Central memory CD8-positive, alpha-beta T cell (primary cell): ENCODE measurements around the gene ST8SIA5.

Experiments used
- ATAC-seq: fragments of 150-1000 bp; cut with Tn5 transposase; replicated peaks from 2 replicates; pipeline ENCODE4 v1.10.0; 2022; ENCODE audit warnings: mild to moderate bottlenecking, moderate FRiP score, moderate number of reproducible peaks; ENCODE audit not compliant: poor library complexity, severe bottlenecking; ENCODE audit errors: extremely low read depth
- DNase-seq, 2 donors: peaks; one replicate each; pipeline ENCODE4 v3.0.0; 2021; ENCODE audit warnings: low spot score in 2 of 2
- H3K27ac Mint-ChIP-seq: one replicate; pipeline ENCODE4 v1.8.0; 2022; ENCODE audit warnings: low read depth, mild to moderate bottlenecking, moderate library complexity, mixed read lengths
- H3K27me3 Mint-ChIP-seq: one replicate; pipeline ENCODE4 v1.8.0; 2022; ENCODE audit warnings: mixed read lengths
- H3K36me3 Mint-ChIP-seq: one replicate; pipeline ENCODE4 v1.8.0; 2022; ENCODE audit warnings: mild to moderate bottlenecking, moderate library complexity, mixed read lengths; ENCODE audit not compliant: insufficient read depth
- H3K4me1 Mint-ChIP-seq: one replicate; pipeline ENCODE4 v1.8.0; 2022; ENCODE audit warnings: mixed read lengths
- H3K4me3 Mint-ChIP-seq: one replicate; pipeline ENCODE4 v1.8.0; 2022; ENCODE audit warnings: mild to moderate bottlenecking, moderate library complexity, mixed read lengths
- H3K9me3 Mint-ChIP-seq: one replicate; pipeline ENCODE4 v1.8.0; 2022; ENCODE audit warnings: mixed read lengths

ST8SIA5 gene

GRCh38 chr18:46761059-46761769 lies 4.4 kb upstream of the ST8SIA5 start:
- ATAC-seq (no peak), DNase-seq (no peak)
- H3K36me3 Mint-ChIP-seq, result no peaks in the 10 kb centered on the region
- H3K9me3 Mint-ChIP-seq, result no peaks in the 10 kb centered on the region
- no peak overlapping the region for H3K27ac Mint-ChIP-seq
- peaks cover 6% of the 10 kb centered on the region for H3K4me1 Mint-ChIP-seq
- H3K27me3 Mint-ChIP-seq, result peaks cover 75% of the 10 kb centered on the region
- no peak overlapping the region for H3K4me3 Mint-ChIP-seq

DNA sequence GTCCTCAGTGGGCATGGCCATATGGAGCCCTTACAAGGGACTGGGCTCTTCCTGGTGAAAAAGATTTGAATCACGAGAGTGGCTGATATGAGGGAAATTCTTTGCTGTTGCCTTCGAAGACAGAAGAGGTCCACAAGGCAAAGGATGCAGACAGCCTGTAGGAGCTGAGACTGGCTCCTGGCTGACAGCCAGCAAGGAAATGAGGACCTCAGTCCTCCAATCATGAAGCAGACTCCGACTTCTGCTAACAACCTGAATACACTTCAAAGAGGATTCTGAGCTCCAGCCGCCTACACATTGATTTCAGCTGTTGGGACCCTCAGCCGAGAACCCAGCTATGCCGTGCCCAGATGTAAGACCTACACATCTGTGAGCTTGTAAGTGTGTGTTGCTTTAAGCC lies 3.0 kb upstream of the ST8SIA5 start:
- H3K9me3 Mint-ChIP-seq, result no peaks in the 10 kb centered on the region
- peaks cover 6% of the 10 kb centered on the region for H3K4me1 Mint-ChIP-seq
- no peaks in the 10 kb centered on the region for H3K36me3 Mint-ChIP-seq
- no peak overlapping the region for H3K4me3 Mint-ChIP-seq
- H3K27ac Mint-ChIP-seq, result no peak overlapping the region
- H3K27me3 Mint-ChIP-seq, result peaks cover 87% of the 10 kb centered on the region
- DNase-seq, result no peak
- no peak for ATAC-seq

DNA sequence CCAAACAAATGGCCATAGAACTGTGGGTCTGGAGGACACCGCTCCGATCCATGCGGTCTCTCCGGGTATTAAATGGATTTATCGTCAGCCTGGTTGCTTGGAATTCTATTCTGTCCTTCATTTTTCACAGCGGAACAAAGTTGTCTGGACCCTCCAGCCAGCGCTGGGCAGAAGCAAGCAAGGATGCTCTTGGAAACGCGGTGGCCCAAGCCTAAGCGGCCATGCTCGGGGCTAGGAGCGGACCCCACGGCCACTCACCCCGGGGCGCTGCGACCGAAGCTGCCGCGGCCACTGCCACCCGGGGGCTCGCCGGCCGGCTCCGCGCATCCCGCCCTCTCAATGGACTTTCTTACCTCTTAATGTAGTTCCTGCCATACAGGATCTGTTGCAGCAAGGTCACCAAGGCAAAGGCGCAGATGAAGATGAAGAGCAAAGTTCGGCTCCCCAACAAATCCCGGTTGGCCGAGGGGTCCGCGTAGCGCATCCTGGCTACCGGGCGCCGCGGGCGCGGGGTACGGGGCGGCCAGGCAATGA lies 761 bp downstream of the ST8SIA5 start:
- no peaks in the 10 kb centered on the region for H3K9me3 Mint-ChIP-seq
- H3K27ac Mint-ChIP-seq, result no peak overlapping the region
- DNase-seq (no peak), ATAC-seq (no peak)
- H3K4me1 Mint-ChIP-seq, result peaks cover 11% of the 10 kb centered on the region
- H3K36me3 Mint-ChIP-seq, result no peaks in the 10 kb centered on the region
- peaks cover 87% of the 10 kb centered on the region for H3K27me3 Mint-ChIP-seq
- H3K4me3 Mint-ChIP-seq, result peak overlapping the region; percentile 18

GRCh38 chr18:46755315-46756024 lies 1.4 kb downstream of the ST8SIA5 start:
- DNase-seq, result no peak
- Mint-ChIP-seq H3K4me3 (peak overlapping the region; percentile 18), H3K4me1 (peaks cover 11% of the 10 kb centered on the region), H3K27ac (no peak overlapping the region), H3K27me3 (peaks cover 81% of the 10 kb centered on the region), H3K9me3 (no peaks in the 10 kb centered on the region), H3K36me3 (no peaks in the 10 kb centered on the region)
- ATAC-seq, result no peak

DNA sequence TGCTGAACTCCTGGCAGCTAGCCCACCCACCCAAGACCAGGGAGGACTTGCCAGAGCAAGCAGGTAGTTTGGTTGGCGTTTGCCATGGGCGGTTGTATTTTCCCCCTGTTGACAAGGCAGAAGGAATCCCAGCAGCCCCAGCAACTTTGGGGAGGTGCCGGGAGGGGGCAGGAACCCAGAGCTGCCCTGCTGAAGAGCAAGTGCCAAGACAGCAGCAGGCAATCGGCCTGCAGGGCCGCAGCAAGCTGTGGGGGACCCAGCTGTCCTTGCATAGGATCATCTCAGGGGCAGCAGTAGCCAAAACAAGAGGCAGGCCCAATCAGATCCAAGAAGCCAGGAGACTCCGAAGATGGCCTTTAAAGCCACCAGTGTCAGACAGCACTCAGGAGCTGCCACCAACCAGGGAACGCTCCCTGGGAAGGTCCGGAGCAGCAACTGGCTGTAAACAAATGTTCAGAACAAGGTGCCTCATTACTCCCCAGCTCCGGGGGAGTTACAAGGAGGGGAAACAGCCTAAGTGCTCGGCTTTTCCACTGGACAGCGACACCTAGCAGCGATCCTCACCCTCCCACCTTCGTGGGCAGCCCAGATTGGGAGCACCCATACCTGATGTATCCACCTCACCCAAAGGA lies 2.1 kb downstream of the ST8SIA5 start:
- Mint-ChIP-seq H3K9me3 (no peaks in the 10 kb centered on the region), H3K36me3 (no peaks in the 10 kb centered on the region), H3K4me1 (peaks cover 11% of the 10 kb centered on the region), H3K27ac (no peak overlapping the region), H3K27me3 (peaks cover 74% of the 10 kb centered on the region), H3K4me3 (no peak overlapping the region)
- DNase-seq (no peak), ATAC-seq (no peak)

DNA sequence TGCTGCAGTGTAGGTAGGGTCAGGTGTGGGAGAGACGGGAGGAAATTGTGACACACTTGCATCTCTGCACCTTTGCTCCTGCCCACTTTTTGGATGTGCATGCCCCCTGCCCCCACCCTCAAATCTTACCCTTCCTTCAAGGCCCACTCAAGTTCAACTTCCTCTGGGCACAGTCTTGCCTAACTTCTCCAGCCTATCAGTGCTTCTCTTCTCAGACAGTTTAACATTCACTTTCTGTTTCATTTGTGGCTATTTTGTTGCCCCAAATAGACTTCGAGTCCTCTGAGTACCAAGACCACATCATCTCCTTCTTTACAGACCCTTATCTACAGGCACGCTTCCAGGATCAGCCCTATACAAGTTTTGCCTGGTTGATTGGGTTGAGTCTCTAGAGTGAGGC lies 2.7 kb downstream of the ST8SIA5 start:
- peaks cover 68% of the 10 kb centered on the region for H3K27me3 Mint-ChIP-seq
- ATAC-seq (no peak), DNase-seq (no peak)
- H3K4me1 Mint-ChIP-seq, result peaks cover 11% of the 10 kb centered on the region
- no peak overlapping the region for H3K27ac Mint-ChIP-seq
- H3K9me3 Mint-ChIP-seq, result no peaks in the 10 kb centered on the region
- H3K4me3 Mint-ChIP-seq, result no peak overlapping the region
- no peaks in the 10 kb centered on the region for H3K36me3 Mint-ChIP-seq

DNA sequence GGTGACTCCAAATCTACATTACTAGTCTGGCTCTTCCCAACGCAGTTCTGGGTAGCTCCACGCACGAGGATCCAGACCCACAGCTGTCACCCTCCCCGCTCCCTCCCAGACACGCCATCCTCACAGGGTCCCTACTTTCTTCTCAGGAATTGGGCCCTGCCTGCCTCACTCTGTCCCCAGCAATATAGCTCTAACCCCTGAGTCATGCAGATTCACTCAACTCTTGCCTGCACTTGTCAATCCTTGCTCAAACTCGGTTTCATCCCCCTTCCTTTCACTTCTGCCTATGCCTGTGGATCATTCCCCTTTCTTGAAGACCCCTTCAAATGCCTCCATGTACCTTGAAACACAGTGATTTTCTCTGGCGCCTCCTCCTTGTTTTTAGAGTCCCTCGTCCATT lies 5.0 kb downstream of the ST8SIA5 start:
- no peak for ATAC-seq
- Mint-ChIP-seq H3K4me3 (no peak overlapping the region), H3K36me3 (no peaks in the 10 kb centered on the region), H3K9me3 (no peaks in the 10 kb centered on the region), H3K27ac (no peak overlapping the region), H3K4me1 (peaks cover 5% of the 10 kb centered on the region), H3K27me3 (peaks cover 48% of the 10 kb centered on the region)
- DNase-seq, result no peak

- DNase-seq (no peak), ATAC-seq (no peak)
- Mint-ChIP-seq H3K27ac (no peak overlapping the region), H3K4me3 (no peak overlapping the region), H3K9me3 (no peaks in the 10 kb centered on the region), H3K4me1 (peaks cover 5% of the 10 kb centered on the region), H3K36me3 (no peaks in the 10 kb centered on the region), H3K27me3 (peaks cover 41% of the 10 kb centered on the region)
Observed at GRCh38 chr18:46750626-46751025, 6.2 kb downstream of the ST8SIA5 start.

- Mint-ChIP-seq H3K27me3 (peaks cover 40% of the 10 kb centered on the region), H3K27ac (no peak overlapping the region)
- no peak for ATAC-seq
Observed at GRCh38 chr18:46748466-46748865, 8.4 kb downstream of the ST8SIA5 start.

DNA sequence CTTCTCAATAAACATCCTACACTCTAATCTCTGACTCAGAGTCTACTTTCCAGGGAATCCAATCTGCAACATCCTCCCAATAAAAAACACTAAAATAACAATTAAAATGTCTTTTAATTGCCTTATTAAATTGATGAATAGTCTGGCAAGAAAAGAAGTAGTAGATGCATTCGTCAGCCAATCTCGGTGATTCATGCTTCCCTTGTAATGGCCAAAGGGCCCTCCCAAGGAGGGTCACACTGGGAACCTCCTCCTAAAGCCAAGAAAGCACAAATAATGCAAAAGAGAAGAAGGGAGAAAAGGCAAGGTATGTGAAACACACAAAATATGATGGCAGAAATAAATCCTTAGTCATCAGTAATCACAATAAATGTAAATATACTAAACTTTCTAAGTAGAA lies 16.8 kb downstream of the ST8SIA5 start:
- no peak overlapping the region for H3K4me3 Mint-ChIP-seq
- H3K36me3 Mint-ChIP-seq, result peaks cover 3% of the 10 kb centered on the region
- peaks cover 78% of the 10 kb centered on the region for H3K27me3 Mint-ChIP-seq
- DNase-seq (no peak), ATAC-seq (no peak)
- H3K27ac Mint-ChIP-seq, result no peak overlapping the region
- no peaks in the 10 kb centered on the region for H3K4me1 Mint-ChIP-seq
- H3K9me3 Mint-ChIP-seq, result no peaks in the 10 kb centered on the region

More at GRCh38 chr18:46748466-46748865, 8.4 kb downstream of the ST8SIA5 start:
- Mint-ChIP-seq H3K4me3 (no peak overlapping the region), H3K36me3 (peaks cover 3% of the 10 kb centered on the region), H3K4me1 (no peaks in the 10 kb centered on the region), H3K9me3 (no peaks in the 10 kb centered on the region)
- no peak for DNase-seq

DNA sequence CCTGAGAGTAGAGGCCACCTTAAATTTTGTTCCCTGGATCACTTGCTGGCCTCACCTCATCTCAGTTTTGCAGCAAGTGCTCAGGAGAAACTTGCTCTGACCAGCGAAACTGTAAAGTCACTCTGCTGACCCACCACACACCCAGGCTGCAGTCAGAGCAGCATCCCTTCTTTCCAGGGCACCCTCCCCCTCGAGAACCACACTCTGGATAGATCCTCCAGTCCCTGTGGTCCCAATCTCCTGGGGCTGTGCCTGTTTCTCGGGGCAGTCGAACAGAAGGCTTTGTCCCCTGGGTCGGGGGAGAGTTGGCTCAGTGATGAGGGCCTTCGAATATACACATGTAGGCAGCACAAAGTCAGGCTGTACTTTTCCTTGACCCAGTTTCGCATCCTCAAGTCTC lies 18.4 kb downstream of the ST8SIA5 start:
- no peak overlapping the region for H3K4me3 Mint-ChIP-seq
- no peak for ATAC-seq
- H3K27me3 Mint-ChIP-seq, result peaks cover 62% of the 10 kb centered on the region
- no peak overlapping the region for H3K27ac Mint-ChIP-seq
- no peaks in the 10 kb centered on the region for H3K36me3 Mint-ChIP-seq
- DNase-seq, result no peak
- no peaks in the 10 kb centered on the region for H3K4me1 Mint-ChIP-seq
- H3K9me3 Mint-ChIP-seq, result no peaks in the 10 kb centered on the region

GRCh38 chr18:46736736-46737135 lies 20.1 kb downstream of the ST8SIA5 start:
- Mint-ChIP-seq H3K36me3 (no peaks in the 10 kb centered on the region), H3K4me1 (no peaks in the 10 kb centered on the region), H3K4me3 (no peak overlapping the region), H3K9me3 (no peaks in the 10 kb centered on the region), H3K27me3 (peaks cover 61% of the 10 kb centered on the region), H3K27ac (no peak overlapping the region)
- no peak for DNase-seq
- ATAC-seq, result no peak

- Mint-ChIP-seq H3K9me3 (no peaks in the 10 kb centered on the region), H3K4me1 (no peaks in the 10 kb centered on the region), H3K27ac (no peak overlapping the region), H3K27me3 (peaks cover 67% of the 10 kb centered on the region), H3K36me3 (no peaks in the 10 kb centered on the region), H3K4me3 (no peak overlapping the region)
- ATAC-seq (no peak), DNase-seq (no peak)
Observed at GRCh38 chr18:46736135-46736534, 20.7 kb downstream of the ST8SIA5 start.
